NCI-H1417 (cell line): ENCODE results near the gene XYLB.
"Not testable (repeated sequence)": the region's sequence is repeated elsewhere in the genome, so short reads cannot be mapped to it uniquely, and the experiment has no call there.

Experiments
- DNase-seq, 3 experiments: peaks; one replicate each; lab custom pipeline; 2025; lab: John Stamatoyannopoulos, UW

XYLB gene

DNA sequence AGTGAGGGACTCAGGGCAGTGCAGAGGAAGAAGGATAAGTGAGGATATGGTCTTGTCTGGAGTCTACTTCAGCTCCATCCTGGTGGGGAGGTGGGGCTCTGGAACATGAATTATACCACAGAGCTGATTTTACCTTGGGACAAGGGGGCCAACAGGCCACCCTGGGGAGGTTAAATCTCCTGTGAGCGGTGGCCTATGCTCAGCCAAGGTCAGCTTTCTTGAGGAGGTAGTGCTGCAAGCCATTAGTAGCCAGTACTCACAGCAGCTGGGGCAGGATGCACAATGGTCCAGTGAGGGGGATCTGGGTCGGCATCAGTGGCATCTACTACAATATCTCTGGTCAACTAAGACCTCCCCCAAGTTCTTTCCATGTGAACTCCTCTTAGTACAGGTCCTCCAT is 49.7 kb downstream of the XYLB start:
- no peak for DNase-seq

DNA sequence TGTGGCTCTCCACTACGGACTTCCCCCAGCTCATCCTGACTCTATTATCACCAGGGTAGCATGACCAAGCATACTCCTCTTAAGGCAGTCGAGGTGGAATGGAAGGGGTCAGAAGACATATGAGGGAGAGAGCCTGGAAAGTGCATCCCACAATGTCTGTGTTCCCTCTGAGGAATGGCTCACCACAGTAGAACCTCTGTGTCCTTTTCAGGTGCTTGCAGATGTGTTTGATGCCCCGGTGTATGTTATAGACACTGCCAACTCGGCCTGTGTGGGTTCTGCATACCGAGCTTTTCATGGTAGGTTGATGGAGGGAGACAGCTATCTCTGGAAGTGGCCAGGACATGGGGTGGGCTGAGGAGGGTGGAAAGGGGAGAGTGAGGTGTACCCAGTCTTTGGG is 50.3 kb downstream of the XYLB start:
- DNase-seq: no peak

DNA sequence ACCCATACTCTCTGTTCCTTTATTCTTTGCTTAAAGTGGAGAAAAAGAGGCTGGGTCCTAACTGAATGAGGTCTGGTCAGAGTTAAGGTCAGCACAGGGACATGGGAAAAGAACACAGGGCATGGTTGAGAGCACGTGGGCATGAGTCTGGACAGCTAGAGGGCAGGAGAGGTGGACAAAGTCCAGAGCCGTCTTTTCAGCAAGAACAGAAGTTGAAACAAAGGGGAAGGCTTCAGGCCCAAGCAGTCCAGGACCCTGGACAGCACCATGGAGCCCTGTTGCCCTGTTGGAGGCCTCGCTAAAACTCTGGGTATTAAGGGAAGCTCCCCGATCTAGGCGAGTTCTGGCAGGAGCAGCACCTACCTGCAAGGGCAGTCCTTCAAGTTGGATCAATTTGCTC is 50.7 kb downstream of the XYLB start:
- no peak for DNase-seq

DNA sequence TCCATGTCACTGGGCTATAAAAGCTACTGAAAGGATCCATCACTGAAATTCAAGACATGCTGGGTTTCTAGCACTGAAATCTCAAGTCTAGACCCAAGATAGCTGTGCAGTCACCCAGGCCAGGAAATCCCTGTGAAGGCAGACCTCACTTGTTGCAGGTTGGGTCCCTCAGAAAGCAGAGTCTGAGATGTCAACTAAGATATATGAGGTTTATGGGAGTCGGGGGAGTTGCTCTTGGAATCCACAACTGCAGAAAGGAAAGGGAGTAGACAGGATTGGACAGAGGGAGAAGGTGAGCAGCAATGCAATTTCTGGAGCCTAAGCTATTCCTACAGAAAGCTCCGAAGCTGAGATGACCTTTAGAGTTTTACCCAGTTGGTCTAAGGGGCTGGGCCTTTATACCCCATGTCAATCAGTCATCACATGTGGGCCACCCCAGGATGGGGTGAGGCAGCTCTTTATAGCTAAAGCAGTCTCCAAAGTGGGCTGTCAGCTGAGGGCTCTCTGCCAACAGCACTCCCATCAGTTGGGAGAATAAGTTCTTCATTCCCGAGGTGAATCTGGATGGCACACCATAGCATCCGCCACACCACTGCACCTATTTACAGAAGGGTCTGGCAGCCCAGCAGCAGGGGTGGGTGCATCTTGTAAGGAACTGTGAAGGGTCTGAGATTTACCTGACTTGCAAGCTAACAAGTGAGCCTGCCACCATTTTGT is 54.8 kb downstream of the XYLB start:
- no peak for DNase-seq

DNA sequence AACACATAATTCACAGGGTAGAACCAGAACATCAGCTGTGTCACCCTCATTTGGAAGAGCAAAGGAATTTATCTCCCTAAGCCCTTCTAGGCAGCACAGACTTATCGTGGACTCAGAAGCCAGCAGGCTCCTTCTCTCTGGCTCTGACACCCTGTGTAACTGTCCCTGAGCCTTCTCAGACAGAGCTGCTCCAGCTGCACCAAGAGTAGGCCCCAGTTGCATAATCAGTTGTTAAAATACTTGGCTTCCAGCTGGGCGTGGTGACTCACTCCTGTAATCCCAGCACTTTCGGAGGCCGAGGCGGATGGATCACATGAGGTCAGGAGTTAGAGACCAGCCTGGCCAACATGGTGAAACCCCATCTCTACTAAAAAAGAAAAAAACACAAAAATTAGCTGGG is 57.7 kb downstream of the XYLB start:
- DNase-seq: no peak

DNA sequence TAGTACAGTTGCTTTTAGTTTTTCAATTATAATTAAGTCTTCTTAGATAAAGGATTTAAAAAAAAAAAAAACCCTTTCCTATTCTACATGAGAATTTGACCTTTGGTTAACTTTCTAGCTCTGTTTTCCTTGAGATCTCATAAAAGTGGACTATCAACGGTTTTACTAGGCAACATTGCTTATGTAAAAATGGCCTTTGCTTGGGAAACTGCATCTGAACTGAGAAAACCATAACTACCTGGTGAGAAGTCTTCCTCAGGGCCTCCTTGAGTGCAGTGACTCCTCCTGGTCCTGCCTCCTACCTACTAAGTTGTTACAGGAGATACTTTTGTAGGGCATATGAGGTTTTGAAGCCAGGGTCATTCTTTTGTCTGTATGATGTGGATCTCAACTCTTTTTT is 65.0 kb downstream of the XYLB start:
- DNase-seq: no peak

DNA sequence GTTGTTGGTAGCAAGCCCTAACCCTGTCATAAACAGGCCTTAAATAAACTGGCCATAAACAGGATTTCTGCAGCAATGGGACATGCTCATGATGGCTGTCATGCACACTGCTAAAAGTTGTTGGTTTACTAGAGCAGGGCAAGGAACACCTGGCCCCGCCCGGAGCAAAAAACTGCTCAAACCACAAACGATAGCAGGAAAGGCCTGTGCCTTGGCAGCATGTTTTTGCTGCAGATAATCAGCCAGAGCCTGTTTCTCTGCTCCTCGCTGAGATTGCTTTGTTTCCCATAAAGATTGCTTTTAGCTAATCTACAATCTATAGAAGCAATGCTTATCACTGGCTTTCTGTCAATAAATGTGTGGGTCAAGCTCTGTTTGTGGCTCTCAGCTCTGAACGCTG is 74.2 kb downstream of the XYLB start:
- not testable (repeated sequence) for DNase-seq

DNA sequence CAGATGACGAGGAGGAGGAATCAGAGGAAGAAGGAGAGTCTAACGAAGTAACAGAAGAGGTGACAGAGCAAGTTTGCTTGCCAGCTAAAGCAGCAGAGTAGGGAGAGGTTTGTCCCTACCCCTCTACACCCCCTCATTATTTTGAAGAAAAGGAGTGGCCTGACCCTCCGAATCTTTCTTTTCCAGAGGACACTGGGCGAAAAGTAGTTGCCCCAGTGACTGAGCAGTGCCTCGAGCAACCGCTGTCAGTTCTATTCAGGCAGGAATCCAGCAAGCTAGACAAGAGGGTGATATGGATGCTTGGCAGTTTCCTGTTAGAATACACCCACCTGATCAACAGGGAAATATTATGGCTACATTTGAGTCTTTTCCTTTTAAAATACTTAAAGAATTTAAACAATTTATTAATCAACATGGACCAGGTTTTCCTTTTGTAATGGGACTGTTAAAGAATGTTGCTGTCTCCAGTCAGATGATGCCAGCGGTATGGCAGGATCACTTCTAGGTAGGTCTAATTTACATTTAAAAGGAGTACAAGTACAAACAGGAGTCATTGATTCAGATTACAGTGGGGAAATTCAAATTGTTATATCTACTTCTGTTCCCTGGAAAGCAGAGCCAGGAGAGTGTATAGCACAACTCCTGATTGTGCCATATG is 75.2 kb downstream of the XYLB start:
- no peak for DNase-seq

DNA sequence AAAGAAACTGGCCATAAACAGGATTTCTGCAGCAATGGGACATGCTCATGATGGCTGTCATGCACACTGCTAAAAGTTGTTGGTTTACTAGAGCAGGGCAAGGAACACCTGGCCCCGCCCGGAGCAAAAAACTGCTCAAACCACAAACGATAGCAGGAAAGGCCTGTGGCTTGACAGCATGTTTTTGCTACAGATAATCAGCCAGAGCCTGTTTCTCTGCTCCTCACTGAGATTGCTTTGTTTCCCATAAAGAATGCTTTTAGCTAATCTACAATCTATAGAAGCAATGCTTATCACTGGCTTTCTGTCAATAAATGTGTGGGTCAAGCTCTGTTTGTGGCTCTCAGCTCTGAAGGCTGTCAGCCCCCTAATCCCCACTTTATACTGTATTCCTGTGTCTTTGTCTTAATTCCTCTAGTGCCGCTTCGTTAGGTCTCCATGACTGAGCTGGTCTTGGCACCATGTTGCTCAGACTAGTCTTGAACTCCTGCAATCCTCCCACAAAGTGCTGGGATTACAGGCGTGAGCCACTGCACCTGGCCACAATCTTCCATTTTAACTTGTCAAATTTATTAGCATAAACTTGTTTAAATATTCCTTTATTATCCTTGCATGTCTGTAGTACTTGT is 80.3 kb downstream of the XYLB start:
- not testable (repeated sequence) for DNase-seq

DNA sequence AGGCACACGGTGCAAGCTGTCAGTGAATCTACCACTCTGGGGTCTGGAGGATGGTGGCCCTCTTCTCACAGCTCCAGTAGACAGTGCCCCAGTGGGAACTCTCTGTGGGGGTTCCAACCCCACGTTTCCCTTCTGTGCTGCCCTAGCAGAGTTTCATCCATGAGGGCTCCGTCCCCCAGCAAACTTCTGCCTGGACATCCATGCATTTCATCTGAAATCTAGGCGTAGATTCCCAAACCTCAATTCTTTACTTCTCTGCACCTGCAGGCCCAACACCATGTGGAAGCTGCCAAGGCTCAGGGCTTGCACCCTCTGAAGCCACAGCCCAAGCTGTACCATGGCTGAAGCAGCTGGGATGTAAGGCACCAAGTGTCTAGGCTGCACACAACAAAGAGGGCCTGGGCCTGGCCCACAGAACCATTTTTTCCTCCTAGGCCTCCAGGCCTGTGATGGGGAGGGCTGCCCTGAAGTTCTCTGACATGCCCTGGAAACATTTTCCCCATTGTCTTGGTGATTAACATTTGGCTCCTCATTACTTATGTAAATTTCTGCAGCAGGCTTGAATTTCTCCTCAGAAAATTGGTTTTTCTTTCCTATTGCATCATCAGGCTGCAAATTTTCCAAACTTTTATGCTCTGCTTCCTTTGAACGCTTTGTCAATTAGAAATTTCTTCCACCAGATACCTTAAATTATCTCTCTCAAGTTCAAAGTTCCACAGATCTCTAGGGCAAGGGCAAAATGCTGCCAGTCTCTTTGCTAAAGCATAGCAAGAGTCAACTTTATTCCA is 86.5 kb downstream of the XYLB start:
- DNase-seq: not testable (repeated sequence)

DNA sequence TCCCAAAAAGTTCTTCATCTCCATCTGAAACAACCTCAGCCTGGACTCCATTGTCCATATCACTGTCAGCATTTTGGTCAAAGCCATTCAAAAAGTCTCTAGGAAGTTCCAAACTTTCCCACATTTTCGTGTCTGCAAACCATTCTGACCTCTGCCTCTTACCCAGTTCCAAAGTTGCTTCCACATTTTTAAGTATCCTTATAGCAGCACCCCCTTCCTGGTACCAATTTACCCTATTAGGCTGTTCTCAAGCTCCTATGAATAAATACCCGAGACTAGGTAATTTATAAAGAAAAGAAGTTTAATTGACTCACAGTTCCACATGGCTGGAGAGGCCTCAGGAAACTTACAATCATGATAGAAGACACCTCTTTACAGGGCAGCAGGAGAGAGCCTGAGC is 87.1 kb downstream of the XYLB start:
- not testable (repeated sequence) for DNase-seq

DNA sequence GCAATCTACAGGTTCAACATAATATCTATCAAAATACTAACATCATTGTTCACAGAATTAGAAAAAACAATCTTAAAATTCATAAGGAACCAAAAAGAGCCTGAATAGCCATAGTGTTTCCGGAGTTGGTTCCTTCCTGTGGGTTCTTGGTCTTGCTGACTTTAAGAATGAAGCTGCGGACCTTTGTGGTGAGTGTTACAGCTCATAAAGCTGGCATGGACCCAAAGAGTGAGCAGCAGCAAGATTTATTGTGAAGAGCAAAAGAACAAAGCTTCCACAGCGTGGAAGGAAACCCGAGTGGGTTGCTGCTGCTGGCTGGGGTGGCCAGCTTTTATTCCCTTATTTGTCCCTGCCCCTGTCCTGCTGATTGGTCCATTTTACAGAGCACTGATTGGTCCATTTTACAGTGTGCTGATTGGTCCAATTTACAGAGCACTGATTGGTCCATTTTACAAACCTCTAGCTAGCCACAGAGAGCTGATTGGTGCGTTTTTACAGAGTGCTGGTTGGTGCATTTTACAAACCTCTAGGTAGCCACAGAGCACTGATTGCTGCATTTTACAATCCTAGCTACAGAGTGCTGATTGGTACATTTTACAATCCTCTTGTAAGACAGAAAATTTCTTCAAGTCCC is 92.0 kb downstream of the XYLB start:
- DNase-seq: not testable (repeated sequence)

DNA sequence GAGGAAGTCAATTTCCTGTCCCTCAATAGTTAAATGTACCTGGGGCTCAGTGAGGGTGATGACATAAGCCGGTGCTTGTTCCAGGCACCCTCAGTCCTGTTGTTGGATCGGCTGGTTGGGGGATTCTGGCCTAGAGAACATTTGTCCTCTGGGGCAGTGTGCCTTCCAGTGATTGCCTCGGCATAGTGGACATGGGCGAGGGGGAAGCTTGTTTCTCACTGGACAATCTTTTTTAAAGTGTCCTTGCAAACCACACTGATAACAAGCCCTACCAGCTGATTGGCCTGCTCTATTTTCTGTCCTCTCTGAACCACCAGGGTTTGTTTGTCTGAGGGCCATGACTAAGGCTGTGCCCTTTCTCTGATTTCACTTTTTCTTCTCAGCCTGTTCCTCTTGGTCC is 96.6 kb downstream of the XYLB start:
- DNase-seq: not testable (repeated sequence)

DNA sequence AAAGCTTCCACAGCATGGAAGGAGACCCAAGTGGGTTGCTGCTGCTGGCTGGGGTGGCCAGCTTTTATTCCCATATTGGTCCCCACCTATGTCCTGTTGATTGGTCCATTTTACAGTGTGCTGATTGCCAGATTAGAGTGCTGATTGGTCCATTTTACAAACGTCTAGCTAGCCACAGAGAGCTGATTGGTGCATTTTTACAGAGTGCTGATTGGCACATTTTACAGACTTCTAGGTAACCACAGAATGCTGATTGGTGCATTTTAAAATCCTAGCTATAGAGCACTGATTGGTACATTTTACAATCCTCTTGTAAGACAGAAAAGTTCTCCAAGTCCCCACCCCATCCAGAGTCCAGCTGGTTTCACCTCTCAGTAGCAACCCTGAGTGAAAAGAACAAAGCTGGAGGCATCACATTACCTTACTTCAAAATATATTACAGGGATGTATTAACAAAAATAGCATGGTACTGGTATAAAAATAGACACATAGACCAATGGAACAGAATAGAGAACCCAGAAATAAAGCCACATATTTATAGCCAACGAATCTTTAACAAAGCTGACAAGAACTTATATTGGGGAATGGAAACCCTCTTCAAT is 99.6 kb downstream of the XYLB start:
- DNase-seq: no peak

DNA sequence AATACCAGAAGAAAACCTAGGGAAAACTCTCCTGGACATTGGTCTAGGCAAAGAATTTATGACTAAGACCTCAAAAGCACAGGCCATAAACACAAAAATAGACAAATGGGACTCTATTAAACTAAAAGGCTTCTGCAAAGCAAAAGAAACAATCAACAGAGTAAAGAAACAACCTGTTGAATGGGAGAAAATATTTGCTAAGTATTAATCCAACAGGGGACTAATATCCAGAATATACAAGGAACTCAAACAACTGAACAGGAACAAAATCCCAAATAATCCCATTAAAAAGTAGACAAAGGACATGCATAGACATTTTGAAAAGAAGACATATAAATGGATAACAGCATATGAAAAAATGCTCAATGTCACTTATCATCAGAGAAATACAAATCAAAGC is 100.2 kb downstream of the XYLB start:
- no peak for DNase-seq

DNA sequence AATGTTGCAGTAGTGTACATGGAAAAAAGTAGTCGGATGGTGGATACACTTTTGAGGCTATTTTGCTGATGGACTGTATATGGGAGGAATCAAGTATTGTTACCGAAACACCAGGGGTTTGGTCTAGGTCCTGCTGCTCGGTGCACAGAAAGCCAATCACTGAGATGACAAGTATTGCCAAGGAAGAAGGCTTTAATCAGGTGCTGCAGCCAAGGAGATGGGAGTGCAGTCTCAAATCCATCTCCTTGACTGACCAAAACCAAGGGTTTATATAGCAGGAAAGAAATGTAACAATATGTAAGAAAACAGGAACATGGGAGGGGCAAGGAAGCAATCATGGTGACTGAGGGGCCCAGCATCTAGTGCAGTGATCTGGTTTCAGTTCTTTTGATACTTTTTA is 104.3 kb downstream of the XYLB start:
- DNase-seq: no peak

DNA sequence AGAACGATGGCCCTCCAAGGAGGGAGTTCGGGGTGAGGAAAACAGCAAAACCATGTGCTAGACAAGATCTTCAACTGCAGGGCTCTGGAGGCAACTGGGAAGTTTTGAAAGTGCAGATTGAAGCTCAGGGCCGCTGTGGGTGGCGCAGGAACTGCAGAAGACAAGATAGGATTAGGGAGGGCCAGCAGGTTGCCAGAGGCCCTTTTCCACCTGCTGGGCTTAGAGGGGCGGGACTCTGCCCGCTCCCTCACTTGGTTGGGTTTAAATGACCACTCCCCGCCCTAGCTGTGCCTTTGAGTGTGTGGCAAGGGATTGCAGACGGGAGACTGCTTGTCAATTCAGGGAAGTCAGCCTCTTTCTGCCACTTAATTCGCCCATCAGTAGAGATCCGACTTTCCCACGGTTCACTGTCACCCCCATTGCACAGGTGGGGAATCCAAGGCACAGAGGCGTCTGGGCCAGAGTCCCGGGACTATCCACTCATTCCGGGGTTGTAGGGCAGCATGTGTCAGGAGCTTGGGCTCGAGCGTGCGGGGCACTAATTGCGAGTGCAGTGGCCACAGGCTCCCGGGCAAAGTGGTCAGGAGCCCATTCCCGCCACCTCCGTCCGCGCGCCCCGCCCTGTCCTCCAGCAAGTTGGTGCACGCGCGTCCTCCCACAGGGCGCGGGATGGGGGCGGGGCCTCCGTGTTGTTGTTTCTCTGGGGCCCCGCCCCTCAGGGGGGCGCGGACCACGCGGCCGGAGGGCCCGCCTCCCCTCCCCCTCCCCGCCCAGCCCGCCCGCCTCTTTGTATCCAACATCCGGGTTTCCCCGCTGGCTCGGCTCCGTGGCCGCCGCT is 106.7 kb downstream of the XYLB start, which contains the start of gene ACVR2B:
TSS of gene ACVR2B (plus strand) at position 816 of the 838 bp plus-strand sequence. CDS start 433 bp downstream, outside the sequence.
- DNase-seq: peak; percentile 78 to 87 (median 86)

DNA sequence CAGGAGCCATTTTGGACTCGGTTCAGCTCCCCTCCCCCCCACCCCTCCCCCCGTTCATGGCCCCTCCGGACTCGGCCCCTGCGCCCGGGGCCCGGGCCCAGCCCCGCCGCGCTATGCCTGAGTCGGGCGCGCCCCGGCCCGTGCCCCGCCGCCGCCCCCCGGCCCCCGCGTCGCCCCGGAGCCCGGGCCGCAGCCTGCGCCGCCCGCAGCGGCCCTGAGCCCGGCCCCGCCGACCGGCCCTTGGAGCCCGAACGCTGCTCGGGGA is 107.3 kb downstream of the XYLB start:
- DNase-seq: no peak

DNA sequence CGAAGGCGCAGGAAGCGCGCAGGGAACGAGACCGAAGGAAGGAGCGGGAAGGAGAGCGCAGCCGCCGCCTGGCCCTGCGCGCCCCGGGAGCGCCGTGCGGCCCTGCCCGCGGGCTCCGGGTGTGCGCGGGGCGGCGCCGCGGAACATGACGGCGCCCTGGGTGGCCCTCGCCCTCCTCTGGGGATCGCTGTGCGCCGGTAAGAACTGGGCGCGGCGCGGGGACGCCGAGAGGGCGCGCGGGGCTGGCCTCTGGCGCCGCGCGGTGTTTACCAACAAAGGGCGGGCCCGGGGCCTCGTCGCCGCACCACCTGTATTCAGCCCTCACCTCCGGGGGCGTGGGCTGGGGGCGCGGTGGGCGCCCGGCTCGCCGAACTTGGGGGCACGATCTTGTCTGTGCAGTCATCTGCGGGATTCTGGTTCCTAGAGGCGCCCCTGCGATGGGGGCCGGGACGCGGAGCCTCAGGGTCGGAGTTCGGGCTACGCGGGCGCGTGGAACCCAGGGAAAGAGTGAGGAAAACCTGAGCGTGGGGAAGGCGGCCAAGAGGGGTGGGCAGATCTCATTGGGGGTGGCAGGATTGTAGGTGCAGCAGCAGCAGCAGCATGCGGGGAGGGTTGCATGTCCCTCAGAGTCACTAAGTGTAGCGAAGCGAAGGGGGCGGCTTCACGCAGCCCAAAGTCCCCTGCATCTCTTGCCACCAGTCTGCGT is 107.7 kb downstream of the XYLB start:
- DNase-seq: peak in 2 of 3 experiments; percentile 72 to 75
